ENCODE data around the gene NEAT1. TPM values are rescaled to one million over a fixed set of nuclear protein-coding genes. Genes with fewer than 3 reads are reported as not detected.

Gene NEAT1
- total and polyA plus RNA-seq, 8 donors: 106 to 1,441 (median 149) TPM

GRCh38 chr11:65487467-65488272 is 65.1 kb downstream of the NEAT1 start:
- intact Hi-C loops (cut with DNase I): no loop called here
- ATAC-seq (peak; percentile 85), DNase-seq (peak; percentile 97 to 99 (median 98))
- Histone ChIP-seq H3K36me3 (no peaks in the 10 kb centered on the region), H3K27me3 (no peaks in the 10 kb centered on the region), H3K9me3 (no peaks in the 10 kb centered on the region), H3K4me1 (peaks cover 56 to 73% of the 10 kb centered on the region in 2 donors), H3K27ac (peak overlapping the region; percentile 94 to 99), H3K4me3 (peak overlapping the region in 1 of 2 donors; percentile 14)
- TF ChIP-seq, protein P1, sequence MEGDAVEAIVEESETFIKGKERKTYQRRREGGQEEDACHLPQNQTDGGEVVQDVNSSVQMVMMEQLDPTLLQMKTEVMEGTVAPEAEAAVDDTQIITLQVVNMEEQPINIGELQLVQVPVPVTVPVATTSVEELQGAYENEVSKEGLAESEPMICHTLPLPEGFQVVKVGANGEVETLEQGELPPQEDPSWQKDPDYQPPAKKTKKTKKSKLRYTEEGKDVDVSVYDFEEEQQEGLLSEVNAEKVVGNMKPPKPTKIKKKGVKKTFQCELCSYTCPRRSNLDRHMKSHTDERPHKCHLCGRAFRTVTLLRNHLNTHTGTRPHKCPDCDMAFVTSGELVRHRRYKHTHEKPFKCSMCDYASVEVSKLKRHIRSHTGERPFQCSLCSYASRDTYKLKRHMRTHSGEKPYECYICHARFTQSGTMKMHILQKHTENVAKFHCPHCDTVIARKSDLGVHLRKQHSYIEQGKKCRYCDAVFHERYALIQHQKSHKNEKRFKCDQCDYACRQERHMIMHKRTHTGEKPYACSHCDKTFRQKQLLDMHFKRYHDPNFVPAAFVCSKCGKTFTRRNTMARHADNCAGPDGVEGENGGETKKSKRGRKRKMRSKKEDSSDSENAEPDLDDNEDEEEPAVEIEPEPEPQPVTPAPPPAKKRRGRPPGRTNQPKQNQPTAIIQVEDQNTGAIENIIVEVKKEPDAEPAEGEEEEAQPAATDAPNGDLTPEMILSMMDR (IDR thresholded peaks at IDR 0.05): peak in 1 of 2 donors; percentile 10

GRCh38 chr11:65488273-65489034 is 65.9 kb downstream of the NEAT1 start:
- Histone ChIP-seq H3K27me3 (no peaks in the 10 kb centered on the region), H3K4me1 (peaks cover 64 to 81% of the 10 kb centered on the region in 2 donors), H3K36me3 (no peaks in the 10 kb centered on the region), H3K9me3 (no peaks in the 10 kb centered on the region), H3K4me3 (peak overlapping the region in 1 of 2 donors; percentile 14), H3K27ac (peak overlapping the region; percentile 94 to 99)
- peak; percentile 1 for ATAC-seq
- intact Hi-C loops (cut with DNase I): no loop called here
- DNase-seq: no peak
- TF ChIP-seq, protein P1 (IDR thresholded peaks at IDR 0.05): no peak

- peaks cover 71 to 88% of the 10 kb centered on the region in 2 donors for H3K4me1 ChIP-seq
- peak; percentile 1 for ATAC-seq
Measured at GRCh38 chr11:65489035-65489705, 66.6 kb downstream of the NEAT1 start.

DNA sequence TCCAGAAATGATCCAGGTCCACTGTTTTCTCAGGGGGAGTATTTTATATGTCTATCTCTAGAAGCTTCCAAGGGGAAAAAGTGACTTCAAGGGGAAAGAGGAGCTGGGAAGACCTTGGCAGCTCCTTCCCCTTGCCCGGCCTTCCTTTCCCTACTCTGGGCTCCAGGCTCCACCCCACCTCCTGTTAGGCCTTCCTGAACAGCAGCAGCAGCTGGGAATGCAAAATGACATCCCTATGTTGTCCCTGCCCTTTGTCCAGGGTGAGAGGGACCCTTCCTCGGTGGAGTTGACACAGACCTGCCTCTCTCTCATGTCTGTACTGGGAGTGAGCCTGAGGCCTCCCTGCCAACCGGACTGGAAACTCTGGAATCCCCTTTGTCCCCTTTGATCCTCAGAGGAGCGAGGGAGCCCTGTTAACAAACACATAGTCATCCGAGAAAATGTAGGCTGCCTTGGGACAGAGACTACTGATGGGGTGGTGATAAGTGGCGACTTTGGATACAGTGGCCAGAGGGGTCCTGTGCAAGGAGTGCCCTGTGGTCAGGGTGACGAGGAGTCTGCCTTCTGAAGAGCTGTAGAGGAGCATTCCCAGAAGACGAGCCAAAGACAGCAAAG is 67.2 kb downstream of the NEAT1 start:
- peaks cover 78 to 94% of the 10 kb centered on the region in 2 donors for H3K4me1 ChIP-seq
- H3K27ac ChIP-seq: peak overlapping the region; percentile 94 to 99
- H3K36me3 ChIP-seq: no peaks in the 10 kb centered on the region
- no peaks in the 10 kb centered on the region for H3K9me3 ChIP-seq
- DNase-seq (peak in 1 of 4 donors; percentile 59), ATAC-seq (no peak)
- H3K4me3 ChIP-seq: no peak overlapping the region
- H3K27me3 ChIP-seq: no peaks in the 10 kb centered on the region
- intact Hi-C loops (cut with DNase I): no loop called here
- TF ChIP-seq, protein P1 (IDR thresholded peaks at IDR 0.05): no peak

More at GRCh38 chr11:65489035-65489705, 66.6 kb downstream of the NEAT1 start:
- H3K27me3 ChIP-seq: no peaks in the 10 kb centered on the region
- H3K27ac ChIP-seq: peak overlapping the region; percentile 94 to 99
- TF ChIP-seq, protein P1 (IDR thresholded peaks at IDR 0.05): no peak
- no peaks in the 10 kb centered on the region for H3K9me3 ChIP-seq
- no peak for DNase-seq
- no peaks in the 10 kb centered on the region for H3K36me3 ChIP-seq
- H3K4me3 ChIP-seq: no peak overlapping the region
- intact Hi-C loops (cut with DNase I): no loop called here
